Stimulated activated CD8-positive, alpha-beta memory T cell treated with anti-CD3 and anti-CD28 coated beads, Interleukin-12 subunit alpha, Interleukin-12 subunit beta, amount 100 ng/mL, for 1 hour (primary cell): ENCODE data around the gene KDM4B.
"Not testable (repeated sequence)": the region's sequence is repeated elsewhere in the genome, so short reads cannot be mapped to it uniquely, and the experiment has no call there.

Source experiments
- DNase-seq: peaks from one replicate; pipeline ENCODE4 v3.0.0-alpha.2; 2020; ENCODE audit warnings: low read depth

KDM4B gene

GRCh38 chr19:5172859-5173630 is 204.1 kb downstream of the KDM4B start:
- DNase-seq = no peak

DNA sequence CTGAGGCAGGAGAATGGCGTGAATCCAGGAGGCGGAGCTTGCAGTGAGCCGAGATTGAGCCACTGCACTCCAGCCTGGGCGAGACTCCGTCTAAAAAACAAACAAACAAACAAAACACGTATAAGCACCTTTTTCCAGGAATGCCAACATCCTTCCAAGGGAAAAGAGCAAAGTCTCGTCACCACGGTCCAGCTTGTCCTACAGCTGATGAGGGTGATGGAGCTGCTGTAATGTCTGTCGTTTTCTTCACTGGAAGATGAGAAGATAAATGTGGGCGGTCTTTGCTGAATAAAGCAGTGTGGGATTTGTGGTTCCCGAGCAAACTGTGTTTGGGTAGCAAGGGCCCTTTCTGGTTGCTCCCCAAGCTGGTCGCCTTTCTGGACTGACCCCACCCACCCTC is 205.1 kb downstream of the KDM4B start:
- no peak for DNase-seq

DNA sequence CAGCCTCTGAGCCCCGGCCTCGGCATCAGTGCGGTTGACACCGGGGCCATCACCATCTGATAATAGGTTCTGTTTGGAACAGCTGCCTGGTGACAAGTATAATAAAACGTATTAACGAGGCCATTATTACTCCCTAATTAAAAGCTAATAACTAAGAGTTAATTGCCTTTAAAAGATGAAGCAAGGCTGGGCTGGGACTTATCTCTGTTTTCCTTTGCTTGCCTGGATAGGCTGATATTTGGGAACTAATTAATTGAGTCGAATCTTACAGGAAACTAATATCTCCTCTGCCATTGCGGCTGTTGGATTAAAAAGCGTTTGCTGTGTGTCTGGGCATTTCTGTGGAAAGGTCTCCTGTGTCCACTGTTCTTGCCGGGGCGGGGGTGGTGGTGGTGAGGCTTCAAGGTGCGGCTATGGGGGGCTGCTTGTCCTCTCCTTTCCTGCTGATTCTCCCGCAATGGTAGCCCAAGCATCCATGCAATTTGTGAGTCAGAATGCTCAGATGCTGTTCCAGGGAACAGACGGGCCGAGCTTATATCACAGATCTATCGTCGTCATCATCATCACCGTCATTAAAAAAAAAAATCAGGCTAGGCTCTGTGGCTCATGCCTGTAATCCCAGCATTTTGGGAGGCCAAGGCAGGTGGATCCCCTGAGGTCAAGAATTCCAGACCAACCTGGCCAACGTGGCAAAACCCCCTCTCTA is 209.0 kb downstream of the KDM4B start:
- DNase-seq = no peak

DNA sequence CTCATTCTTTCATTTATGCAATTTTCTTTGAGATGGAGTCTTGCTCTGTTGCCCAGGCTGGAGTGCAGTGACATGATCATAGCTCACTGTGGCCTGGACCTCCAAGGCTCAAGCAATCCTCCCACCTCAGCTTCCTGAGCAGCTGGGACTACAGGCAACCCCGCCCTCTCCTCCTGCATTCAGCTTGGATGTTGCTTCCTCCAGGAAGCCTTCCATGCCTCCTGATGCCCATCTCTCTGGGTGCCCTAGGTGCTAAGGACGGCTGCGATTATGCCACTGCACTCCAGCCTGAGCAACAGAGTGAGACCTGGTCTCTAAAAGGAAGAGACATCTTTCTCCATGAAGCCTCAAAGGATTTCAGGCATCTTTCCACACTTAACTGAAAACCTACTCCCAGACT is 209.9 kb downstream of the KDM4B start:
- DNase-seq = no peak

DNA sequence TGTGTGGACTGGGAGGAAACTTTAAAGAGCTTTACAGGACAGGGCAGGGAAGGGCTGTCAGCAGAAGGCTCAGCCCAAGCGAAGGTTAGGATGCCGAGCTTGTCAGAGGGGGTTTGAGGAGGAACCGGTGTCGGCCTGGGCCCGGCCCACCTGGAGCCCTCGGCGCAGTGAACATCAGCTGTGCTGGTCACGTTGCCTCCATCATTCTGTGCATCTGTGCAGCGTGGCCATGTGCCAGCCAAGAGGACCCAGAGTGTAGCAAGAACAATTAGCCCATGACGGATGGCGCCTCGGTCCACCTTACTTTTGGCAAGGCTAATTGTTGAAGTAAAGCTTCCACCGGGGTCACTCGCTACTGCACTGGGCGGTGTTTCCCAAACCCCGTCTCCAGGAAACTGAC is 210.3 kb downstream of the KDM4B start:
- DNase-seq = no peak

- DNase-seq = no peak
Measured at GRCh38 chr19:5181329-5181728, 212.4 kb downstream of the KDM4B start.

DNA sequence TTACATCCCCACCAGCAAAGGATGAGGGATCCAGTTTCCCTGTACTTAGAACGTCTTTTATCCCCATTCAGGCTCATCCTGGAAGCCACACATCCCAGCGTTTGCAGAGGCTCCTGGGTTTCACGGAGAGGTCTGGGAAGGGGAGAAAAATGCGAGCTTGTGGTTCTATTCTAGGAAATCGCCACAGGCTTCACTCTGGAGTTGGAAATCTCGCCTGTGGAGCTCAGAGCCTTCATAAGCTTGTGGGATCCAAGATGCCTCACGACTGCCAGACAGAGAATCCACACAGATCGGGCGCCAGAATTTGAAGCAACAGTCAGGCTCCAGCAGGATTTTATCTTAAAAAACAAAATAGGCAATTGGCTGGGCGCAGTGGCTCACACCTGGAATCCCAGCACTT is 213.8 kb downstream of the KDM4B start:
- no peak for DNase-seq

DNA sequence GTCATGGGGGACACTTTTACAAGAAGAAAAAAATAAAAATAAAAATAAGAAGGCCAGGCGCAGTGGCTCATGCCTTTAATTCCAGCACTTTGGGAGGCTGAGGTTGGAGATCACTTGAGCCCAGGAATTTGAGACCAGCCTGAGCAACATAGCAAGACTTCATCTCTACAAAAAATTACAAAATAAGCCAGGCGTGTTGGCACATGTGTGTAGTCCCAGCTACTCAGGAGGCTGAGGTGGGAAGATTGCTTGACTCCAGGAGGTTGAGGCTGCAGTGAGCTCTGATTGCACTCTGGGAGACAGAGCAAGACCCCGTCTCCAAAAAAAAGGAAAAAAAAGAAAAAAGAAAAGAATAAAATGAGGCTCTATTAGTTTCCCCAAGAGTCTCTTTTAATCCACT is 214.7 kb downstream of the KDM4B start:
- DNase-seq = no peak

GRCh38 chr19:5184930-5185329 is 216.0 kb downstream of the KDM4B start:
- no peak for DNase-seq

DNA sequence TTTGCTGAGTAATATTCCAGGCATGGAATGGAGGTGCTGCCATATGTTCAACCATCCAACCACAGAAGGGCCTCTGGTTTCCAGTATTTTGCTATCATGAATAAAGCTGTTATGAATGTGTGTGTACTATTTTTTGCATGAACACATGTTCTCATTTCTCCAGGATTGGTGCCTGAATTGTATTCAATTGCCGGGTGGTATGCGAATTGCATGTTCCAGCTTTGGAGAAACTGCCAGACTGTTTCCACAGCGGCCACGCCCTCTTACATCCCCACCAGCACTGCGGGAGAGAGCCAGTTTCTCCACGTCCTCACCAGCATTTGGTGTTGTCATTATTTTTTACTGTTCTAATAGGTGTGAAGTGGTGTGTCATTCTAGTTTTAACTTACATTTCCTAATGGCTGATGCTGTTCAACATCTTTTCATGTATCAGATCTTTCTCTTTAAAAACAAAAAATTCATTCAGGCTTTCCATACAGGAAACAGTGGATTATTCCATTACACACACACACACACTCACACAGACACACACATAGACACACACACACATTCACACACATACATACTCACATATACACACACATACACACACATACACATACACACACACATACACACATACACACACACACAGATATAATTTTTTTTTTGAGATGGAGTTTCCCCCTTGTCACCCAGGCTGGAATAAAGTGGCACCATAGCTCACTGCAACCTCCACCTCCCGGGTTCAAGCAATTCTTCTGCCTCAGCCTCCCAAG is 217.6 kb downstream of the KDM4B start:
- DNase-seq = no peak

- DNase-seq = no peak
Measured at GRCh38 chr19:5188548-5189317, 219.8 kb downstream of the KDM4B start.

GRCh38 chr19:5189318-5189607 is 220.3 kb downstream of the KDM4B start:
- DNase-seq = no peak

DNA sequence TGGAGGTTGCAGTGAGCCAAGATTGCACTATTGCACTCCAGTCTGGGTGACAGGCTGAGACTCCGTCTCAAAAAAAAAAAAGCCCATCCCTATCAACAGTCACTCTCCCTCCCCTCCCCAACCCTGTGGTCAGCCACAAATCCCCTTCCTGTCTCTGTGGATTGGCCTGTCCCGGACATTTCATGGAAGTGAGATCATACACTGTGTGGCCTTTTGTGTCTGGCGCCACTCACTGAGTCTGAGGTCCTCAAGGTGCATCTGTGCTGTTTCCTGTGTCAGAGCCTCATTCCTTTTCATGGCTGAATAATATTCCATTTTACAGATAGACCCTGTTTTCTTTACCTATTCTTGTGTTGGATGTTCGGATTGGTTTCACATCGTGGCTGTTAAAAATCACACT is 222.2 kb downstream of the KDM4B start:
- no peak for DNase-seq

DNA sequence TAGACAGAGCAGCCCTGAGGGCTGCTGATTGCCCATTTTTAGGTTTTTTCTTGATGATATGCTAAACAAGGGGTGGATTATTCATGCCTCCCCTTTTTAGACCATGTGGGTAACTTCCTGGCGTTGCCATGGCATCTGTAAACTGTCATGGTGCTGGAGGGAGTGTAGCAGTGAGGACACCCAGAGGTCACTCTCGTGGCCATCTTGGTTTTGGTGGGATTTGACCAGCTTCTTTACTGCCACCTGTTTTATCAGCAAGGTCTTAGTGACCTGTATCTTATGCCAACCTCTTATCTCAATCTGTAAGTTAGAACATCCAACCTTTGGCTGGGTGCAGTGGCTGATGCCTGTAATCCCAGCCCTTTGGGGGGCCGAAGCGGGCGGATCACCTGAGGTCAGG is 223.7 kb downstream of the KDM4B start:
- no peak for DNase-seq

DNA sequence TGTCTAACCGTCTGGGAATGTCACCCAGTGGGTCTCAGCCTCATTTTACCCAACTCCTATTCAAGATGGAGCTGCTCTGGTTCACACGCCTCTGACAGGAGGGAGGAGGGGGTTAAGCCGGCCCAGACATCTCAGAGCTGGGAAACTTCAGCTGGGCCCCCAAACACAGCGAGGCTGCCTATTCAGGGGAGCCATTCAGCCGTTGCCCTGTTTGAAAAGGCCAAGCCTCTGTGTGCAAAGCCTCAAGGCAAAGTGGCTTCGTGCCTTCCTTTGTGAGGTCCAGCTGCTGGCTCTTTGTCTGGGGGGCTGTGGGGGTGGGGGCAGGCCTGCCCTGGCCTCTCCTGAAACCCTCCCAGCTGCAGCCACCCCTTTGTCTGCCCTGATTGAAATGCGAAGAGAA is 224.3 kb downstream of the KDM4B start:
- no peak for DNase-seq

DNA sequence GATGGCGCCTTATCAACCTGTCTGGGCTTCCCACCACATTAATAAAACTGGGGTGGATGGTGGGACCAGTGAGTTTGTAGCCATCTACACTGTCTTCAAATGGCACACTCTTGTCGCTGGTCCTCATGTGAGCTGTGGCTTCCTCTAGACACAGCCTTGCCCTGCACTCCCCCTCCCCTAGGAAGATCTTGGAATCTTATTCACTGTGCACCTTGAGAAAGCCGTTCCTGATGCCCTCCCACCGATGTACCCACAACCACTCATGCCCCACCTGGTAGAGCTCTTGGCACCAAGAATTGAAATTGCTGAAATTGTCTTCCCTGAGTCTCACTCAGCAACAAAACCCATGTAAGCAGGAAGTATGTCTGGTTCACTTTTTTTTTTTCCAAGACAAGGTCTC is 225.7 kb downstream of the KDM4B start:
- no peak for DNase-seq

GRCh38 chr19:5195587-5195986 is 226.7 kb downstream of the KDM4B start:
- DNase-seq = not testable (repeated sequence)

DNA sequence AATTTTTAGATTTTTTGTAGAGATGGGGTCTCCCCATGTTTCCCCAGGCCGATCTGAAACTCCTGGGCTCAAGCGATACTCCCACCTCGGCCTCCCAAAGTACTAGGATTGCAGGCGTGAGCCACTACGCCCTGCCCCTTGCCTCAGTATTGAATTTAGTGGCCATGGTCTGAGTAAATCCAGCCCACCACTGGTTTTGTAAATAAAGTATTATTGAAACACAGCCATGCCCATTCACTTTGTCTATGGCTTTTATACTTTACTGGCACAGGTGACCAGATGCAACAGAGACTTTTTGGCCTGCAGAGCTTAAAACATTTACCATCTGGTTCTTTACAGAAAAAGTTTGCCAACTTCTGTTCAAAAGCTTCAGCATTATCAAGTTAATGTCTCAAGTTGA is 227.9 kb downstream of the KDM4B start:
- no peak for DNase-seq

GRCh38 chr19:5200844-5201243 is 231.9 kb downstream of the KDM4B start:
- no peak for DNase-seq

DNA sequence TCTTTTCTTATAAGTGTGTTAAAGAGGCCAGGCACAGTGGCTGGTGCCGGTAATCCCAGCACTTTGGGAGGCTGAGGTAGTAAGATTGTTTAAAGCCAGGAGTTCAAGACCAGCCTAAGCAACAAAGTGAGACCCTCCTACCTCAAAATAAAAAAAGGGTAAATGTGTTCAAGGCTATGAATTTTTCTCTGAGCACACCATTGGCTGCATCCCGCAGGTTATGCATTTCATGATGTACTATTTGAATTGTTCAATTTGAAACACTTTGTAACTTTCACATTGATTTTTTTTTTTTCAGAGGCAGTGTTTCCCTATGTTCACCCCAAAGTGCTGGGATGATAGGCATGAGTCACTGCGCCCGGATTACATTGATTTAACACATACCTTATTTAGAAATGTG is 233.6 kb downstream of the KDM4B start:
- no peak for DNase-seq
